IMR-90 (cell line): ENCODE data around the gene IP6K2. TPM values are rescaled to one million over a fixed set of nuclear protein-coding genes. Genes with fewer than 3 reads are reported as not detected.

ENCODE experiments used
- ATAC-seq: fragments of 200-7000 bp; cut with Tn5 transposase; 2 replicates; pipeline ENCODE4 v1.9.1; 2020; ENCODE audit warnings: low read depth, mild to moderate bottlenecking, moderate library complexity
- BruUV-seq: library from RNA; stranded (reverse); fragments of 400-500 nt; replicated peaks from 2 replicates; lab custom pipeline; 2021; lab: Mats Ljungman, UMichigan
- CTCF ChIA-PET: fragments of 300-600 bp; formaldehyde crosslinking; extraction: SDS; loops from one replicate; lab custom pipeline; 2021; ENCODE audit warnings: antibody characterized with exemption; lab: Yijun Ruan, JAX
- POLR2A ChIA-PET: fragments of 300-600 bp; sonication (Branson Sonifier 250); formaldehyde crosslinking; loops from one replicate; lab custom pipeline; 2022; ENCODE audit warnings: antibody characterized with exemption; ENCODE audit not compliant: unreplicated experiment; lab: Charles Lee
- DNase-seq: peaks from one replicate; pipeline ENCODE4 v3.0.0; 2013
- H2AFZ ChIP-seq: replicated peaks from 2 replicates; pipeline ENCODE3; 2013; ENCODE audit warnings: low read length, mild to moderate bottlenecking; ENCODE audit not compliant: poor library complexity
- H2AK5ac ChIP-seq: 2 replicates; pipeline ENCODE4 v1.6.1; 2013; ENCODE audit warnings: low read depth, low read length, inconsistent platforms
- H2AK9ac ChIP-seq: replicated peaks from 2 replicates; pipeline ENCODE3; 2013; ENCODE audit warnings: mild to moderate bottlenecking, low read depth, low read length, moderate library complexity; ENCODE audit not compliant: poor library complexity
- H2BK120ac ChIP-seq: 2 replicates; pipeline ENCODE4 v1.6.1; 2013; ENCODE audit warnings: low read depth, low read length, inconsistent platforms
- H2BK15ac ChIP-seq: 3 replicates; pipeline ENCODE4 v1.6.1; 2013; ENCODE audit warnings: low read depth, low read length, inconsistent platforms
- H2BK20ac ChIP-seq: 2 replicates; pipeline ENCODE4 v1.6.1; 2013; ENCODE audit warnings: low read depth, mild to moderate bottlenecking, inconsistent platforms, low read length, moderate library complexity
- H2BK5ac ChIP-seq: 2 replicates; pipeline ENCODE4 v1.6.1; 2013; ENCODE audit warnings: mild to moderate bottlenecking, low read depth, low read length, inconsistent platforms; ENCODE audit not compliant: poor library complexity, severe bottlenecking
- H3K14ac ChIP-seq: replicated peaks from 2 replicates; pipeline ENCODE4 v1.6.1; 2013; ENCODE audit warnings: low read depth, low read length, inconsistent platforms
- H3K18ac ChIP-seq: 2 replicates; pipeline ENCODE4 v1.6.1; 2013; ENCODE audit warnings: low read depth, low read length, control low read depth
- H3K23ac ChIP-seq: 2 replicates; pipeline ENCODE4 v1.6.1; 2013; ENCODE audit warnings: low read depth, low read length, inconsistent platforms
- H3K27ac ChIP-seq: 2 replicates; pipeline ENCODE4 v1.5.1; 2013; ENCODE audit warnings: mild to moderate bottlenecking, control low read depth, low read length; ENCODE audit not compliant: insufficient read depth
- H3K27me3 ChIP-seq: 2 replicates; pipeline ENCODE4 v1.6.1; 2013; ENCODE audit warnings: low read length; ENCODE audit not compliant: control insufficient read depth, insufficient read depth
- H3K36me3 ChIP-seq: 2 replicates; pipeline ENCODE4 v1.6.1; 2013; ENCODE audit warnings: low read length, mixed read lengths; ENCODE audit not compliant: control insufficient read depth, insufficient read depth
- H3K4ac ChIP-seq: 2 replicates; pipeline ENCODE4 v1.6.1; 2013; ENCODE audit warnings: low read depth, low read length, inconsistent platforms
- H3K4me1 ChIP-seq: 2 replicates; pipeline ENCODE4 v1.6.1; 2013; ENCODE audit warnings: low read length, mixed read lengths; ENCODE audit not compliant: control insufficient read depth, insufficient read depth
- H3K4me2 ChIP-seq: 2 replicates; pipeline ENCODE4 v1.6.1; 2013; ENCODE audit warnings: low read depth, mild to moderate bottlenecking, control low read depth, low read length, moderate library complexity
- H3K4me3 ChIP-seq: 2 replicates; pipeline ENCODE4 v1.5.1; 2013; ENCODE audit warnings: low read depth, mild to moderate bottlenecking, control low read depth, low read length, moderate library complexity; ENCODE audit not compliant: insufficient read depth
- H3K56ac ChIP-seq: 2 replicates; pipeline ENCODE4 v1.6.1; 2013; ENCODE audit warnings: low read length, inconsistent platforms; ENCODE audit not compliant: insufficient read depth; ENCODE audit errors: extremely low read depth
- H3K79me1 ChIP-seq, 2 experiments: 2 replicates each; pipeline ENCODE4 v1.6.1; 2013; ENCODE audit warnings: low read length in 2 of 2, inconsistent platforms in 1 of 2, low read depth in 1 of 2
- H3K9ac ChIP-seq: 2 replicates; pipeline ENCODE4 v1.6.1; 2013; ENCODE audit warnings: low read depth, low read length, control low read depth
- H3K9me1 ChIP-seq: 2 replicates; pipeline ENCODE4 v1.6.1; 2013; ENCODE audit warnings: low read length, inconsistent platforms; ENCODE audit not compliant: insufficient read depth
- H3K9me3 ChIP-seq: 2 replicates; pipeline ENCODE4 v1.6.1; 2013; ENCODE audit warnings: low read length; ENCODE audit not compliant: control insufficient read depth, insufficient read depth
- H4K20me1 ChIP-seq: 2 replicates; pipeline ENCODE4 v1.6.1; 2013; ENCODE audit warnings: low read length, inconsistent platforms; ENCODE audit not compliant: insufficient read depth
- H4K5ac ChIP-seq: 2 replicates; pipeline ENCODE4 v1.6.1; 2013; ENCODE audit warnings: mild to moderate bottlenecking, low read depth, low read length, control low read depth
- H4K8ac ChIP-seq, 2 experiments: 2 replicates each; pipeline ENCODE4 v1.6.1; 2013; ENCODE audit warnings: low read depth in 2 of 2, low read length in 2 of 2, control low read depth in 1 of 2, inconsistent platforms in 1 of 2
- H4K91ac ChIP-seq: 2 replicates; pipeline ENCODE4 v1.6.1; 2013; ENCODE audit warnings: low read depth, low read length, inconsistent platforms; ENCODE audit not compliant: insufficient read depth
- BHLHE40 ChIP-seq: fragments of 150-350 bp; IDR thresholded peaks from 2 replicates; pipeline ENCODE4 v1.6.1; 2016; ENCODE audit warnings: mild to moderate bottlenecking, low read depth, low read length
- CEBPB ChIP-seq: IDR thresholded peaks from 2 replicates; pipeline ENCODE4 v1.6.1; 2012; ENCODE audit warnings: low read depth, low read length, improper control_type of control experiment
- CHD1 ChIP-seq: IDR thresholded peaks from 2 replicates; pipeline ENCODE4 v1.6.1; 2012; ENCODE audit warnings: low read depth, low read length, improper control_type of control experiment
- MAFK ChIP-seq: IDR thresholded peaks from 2 replicates; pipeline ENCODE4 v1.6.1; 2012; ENCODE audit warnings: low read depth, low read length, improper control_type of control experiment
- MXI1 ChIP-seq: IDR thresholded peaks from 2 replicates; pipeline ENCODE4 v1.6.1; 2012; ENCODE audit warnings: low read depth, mild to moderate bottlenecking, low read length, moderate library complexity, borderline replicate concordance
- POLR2A ChIP-seq: IDR thresholded peaks from 2 replicates; pipeline ENCODE4 v1.6.1; 2012; ENCODE audit warnings: mild to moderate bottlenecking, low read depth, low read length
- RAD21 ChIP-seq: IDR thresholded peaks from 2 replicates; pipeline ENCODE4 v1.6.1; 2012; ENCODE audit warnings: low read length, improper control_type of control experiment
- RCOR1 ChIP-seq: IDR thresholded peaks from 2 replicates; pipeline ENCODE4 v1.6.1; 2012; ENCODE audit warnings: mild to moderate bottlenecking, low read length, improper control_type of control experiment; ENCODE audit not compliant: insufficient replicate concordance
- RFX5 ChIP-seq: IDR thresholded peaks from 2 replicates; pipeline ENCODE4 v1.8.0; 2012; ENCODE audit warnings: low read depth, mild to moderate bottlenecking, low read length, moderate library complexity
- SMC3 ChIP-seq: fragments of 150-350 bp; IDR thresholded peaks from 2 replicates; pipeline ENCODE4 v1.6.1; 2016; ENCODE audit warnings: low read depth, mild to moderate bottlenecking, antibody characterized with exemption, low read length, moderate library complexity
- USF2 ChIP-seq: fragments of 150-350 bp; IDR thresholded peaks from 2 replicates; pipeline ENCODE4 v1.6.1; 2017; ENCODE audit warnings: mild to moderate bottlenecking, antibody characterized with exemption, low read length, low read depth
- WGBS, 2 experiments: methylation state at CpG; one replicate each; pipeline versions ENCODE4 v1.1.5 to v1.1.7; 2013; ENCODE audit warnings: missing lambda C conversion rate in 2 of 2; ENCODE audit not compliant: insufficient read length in 1 of 2; ENCODE audit errors: extremely low coverage in 2 of 2; 5-methylcytosine and 5-hydroxymethylcytosine counted together
- dilution Hi-C: fragments of 300-500 bp; cut with HindIII; formaldehyde crosslinking; loops from one replicate; pipeline ENCODE4 v1.14.3; 2018; ENCODE audit warnings: low sequenced_read_pairs; ENCODE audit not compliant: unreplicated experiment
- in situ Hi-C: fragments of 300-500 bp; cut with MboI; formaldehyde crosslinking; loops from 3 replicates; pipeline ENCODE4 v1.14.3; 2019; ENCODE audit warnings: low sequenced_read_pairs, inconsistent platforms, mixed read lengths
- intact Hi-C: fragments of 100-400 bp; cut with micrococcal nuclease; formaldehyde crosslinking; loops from 2 replicates; pipeline ENCODE4 v1.10.0; 2022
- polyA plus RNA-seq, 3 experiments: library from polyadenylated mRNA; depleted of rRNA; stranded (reverse); fragments of >200 nt; gene quantifications; 2 replicates each; pipeline ENCODE4 v1.2.3, GENCODE V29; 2012; ENCODE audit warnings: low replicate concordance in 1 of 3
- total RNA-seq: library from RNA; depleted of rRNA; stranded (reverse); fragments of >200 nt; gene quantifications from 2 replicates; pipeline ENCODE4 v1.2.3, GENCODE V29; 2012
- TF ChIP-seq, protein P1 (sequence below): fragments of 150-350 bp; IDR thresholded peaks from 2 replicates; pipeline ENCODE4 v1.6.1; 2016; ENCODE audit warnings: low read depth, mild to moderate bottlenecking, low read length, moderate library complexity, borderline replicate concordance
- TF ChIP-seq, protein P2 (sequence below): conservative IDR thresholded peaks from 2 replicates; pipeline ENCODE4 v1.5.1; 2012; ENCODE audit warnings: mild to moderate bottlenecking, low read depth, low read length, improper control_type of control experiment

Gene IP6K2
- total and polyA plus RNA-seq, 2 of the 4 experiments (the other 2 are of a cell fraction) = 73.7 to 169 TPM

DNA sequence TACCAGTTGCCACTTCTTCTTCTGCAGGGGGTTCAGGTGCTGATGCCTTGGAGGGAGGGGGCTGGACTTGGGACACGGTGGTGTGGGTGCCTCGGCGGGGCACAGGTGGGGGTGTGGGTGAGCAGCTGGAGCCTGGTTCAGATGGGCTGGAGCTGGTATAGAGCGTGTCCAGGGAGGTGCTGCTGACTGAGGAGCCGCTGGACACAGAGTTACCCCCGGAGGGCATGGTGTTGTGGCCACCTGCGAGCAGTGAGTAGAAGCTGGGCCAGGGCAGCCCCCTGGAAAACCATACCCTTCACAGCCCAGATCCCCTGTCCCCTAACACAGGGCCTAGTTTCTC is 35.5 kb downstream of the IP6K2 start:
- peaks cover 21 to 72% of the 10 kb centered on the region in 2 experiments; a peak in 3 of 4 replicates for H3K79me1 ChIP-seq
- no peak overlapping the region for H4K91ac ChIP-seq
- 100% methylated on average over 2 of the region's 7 CpGs; no CpG with 5 or more reads in 1 of the 2 experiments for WGBS, 2 experiments
- H4K5ac ChIP-seq = no peak overlapping the region
- no peak overlapping the region for H2AK5ac ChIP-seq
- no TSS peak for BruUV-seq
- H2BK15ac ChIP-seq = no peak overlapping the region
- POLR2A ChIA-PET = no interaction called here
- no peak overlapping the region for H3K4me3 ChIP-seq
- H3K4ac ChIP-seq = no peak overlapping the region
- H3K36me3 ChIP-seq = peaks cover 50% of the 10 kb centered on the region
- no peak overlapping the region for H2AK9ac ChIP-seq
- intact Hi-C loops (no loop called here), in situ Hi-C loops (no loop called here), dilution Hi-C loops (no loop called here)
- no peaks in the 10 kb centered on the region for H3K27me3 ChIP-seq
- peaks cover 39% of the 10 kb centered on the region for H3K4me1 ChIP-seq
- H2BK20ac ChIP-seq = no peak overlapping the region
- peaks cover 22% of the 10 kb centered on the region for H4K20me1 ChIP-seq
- H2AFZ ChIP-seq = no peak overlapping the region
- ATAC-seq (no peak), DNase-seq (no peak)
- H4K8ac ChIP-seq = no peak overlapping the region
- no peak overlapping the region for H3K27ac ChIP-seq
- H3K9ac ChIP-seq = no peak overlapping the region
- peaks cover 51% of the 10 kb centered on the region for H3K9me1 ChIP-seq
- no peak overlapping the region for H3K18ac ChIP-seq
- H3K23ac ChIP-seq = no peak overlapping the region
- CTCF ChIA-PET = no interaction called here
- H3K9me3 ChIP-seq = no peaks in the 10 kb centered on the region
- no peak overlapping the region for H3K56ac ChIP-seq
- H2BK5ac ChIP-seq = no peak overlapping the region
- TF ChIP-seq USF2 (no peak), SMC3 (no peak), POLR2A (no peak), CHD1 (no peak), CEBPB (no peak), RFX5 (no peak), MXI1 (no peak), RCOR1 (no peak), RAD21 (no peak), BHLHE40 (no peak), MAFK (no peak)
- TF ChIP-seq, protein P1, sequence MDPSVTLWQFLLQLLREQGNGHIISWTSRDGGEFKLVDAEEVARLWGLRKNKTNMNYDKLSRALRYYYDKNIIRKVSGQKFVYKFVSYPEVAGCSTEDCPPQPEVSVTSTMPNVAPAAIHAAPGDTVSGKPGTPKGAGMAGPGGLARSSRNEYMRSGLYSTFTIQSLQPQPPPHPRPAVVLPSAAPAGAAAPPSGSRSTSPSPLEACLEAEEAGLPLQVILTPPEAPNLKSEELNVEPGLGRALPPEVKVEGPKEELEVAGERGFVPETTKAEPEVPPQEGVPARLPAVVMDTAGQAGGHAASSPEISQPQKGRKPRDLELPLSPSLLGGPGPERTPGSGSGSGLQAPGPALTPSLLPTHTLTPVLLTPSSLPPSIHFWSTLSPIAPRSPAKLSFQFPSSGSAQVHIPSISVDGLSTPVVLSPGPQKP = no peak
- TF ChIP-seq, protein P2, sequence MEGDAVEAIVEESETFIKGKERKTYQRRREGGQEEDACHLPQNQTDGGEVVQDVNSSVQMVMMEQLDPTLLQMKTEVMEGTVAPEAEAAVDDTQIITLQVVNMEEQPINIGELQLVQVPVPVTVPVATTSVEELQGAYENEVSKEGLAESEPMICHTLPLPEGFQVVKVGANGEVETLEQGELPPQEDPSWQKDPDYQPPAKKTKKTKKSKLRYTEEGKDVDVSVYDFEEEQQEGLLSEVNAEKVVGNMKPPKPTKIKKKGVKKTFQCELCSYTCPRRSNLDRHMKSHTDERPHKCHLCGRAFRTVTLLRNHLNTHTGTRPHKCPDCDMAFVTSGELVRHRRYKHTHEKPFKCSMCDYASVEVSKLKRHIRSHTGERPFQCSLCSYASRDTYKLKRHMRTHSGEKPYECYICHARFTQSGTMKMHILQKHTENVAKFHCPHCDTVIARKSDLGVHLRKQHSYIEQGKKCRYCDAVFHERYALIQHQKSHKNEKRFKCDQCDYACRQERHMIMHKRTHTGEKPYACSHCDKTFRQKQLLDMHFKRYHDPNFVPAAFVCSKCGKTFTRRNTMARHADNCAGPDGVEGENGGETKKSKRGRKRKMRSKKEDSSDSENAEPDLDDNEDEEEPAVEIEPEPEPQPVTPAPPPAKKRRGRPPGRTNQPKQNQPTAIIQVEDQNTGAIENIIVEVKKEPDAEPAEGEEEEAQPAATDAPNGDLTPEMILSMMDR = no peak
- no peak overlapping the region for H3K4me2 ChIP-seq
- no peak overlapping the region for H3K14ac ChIP-seq
- H2BK120ac ChIP-seq = no peak overlapping the region
